GM19455 (cell line): ENCODE results near the gene ZNF80.
A peak's percentile ranks its signal among the peaks of the same experiment; 100 is the strongest.

Experiments
- ATAC-seq: cut with Tn5 transposase; IDR thresholded peaks from one replicate; pipeline ENCODE4 v1.9.1; 2021; ENCODE audit not compliant: unreplicated experiment

Gene ZNF80

DNA sequence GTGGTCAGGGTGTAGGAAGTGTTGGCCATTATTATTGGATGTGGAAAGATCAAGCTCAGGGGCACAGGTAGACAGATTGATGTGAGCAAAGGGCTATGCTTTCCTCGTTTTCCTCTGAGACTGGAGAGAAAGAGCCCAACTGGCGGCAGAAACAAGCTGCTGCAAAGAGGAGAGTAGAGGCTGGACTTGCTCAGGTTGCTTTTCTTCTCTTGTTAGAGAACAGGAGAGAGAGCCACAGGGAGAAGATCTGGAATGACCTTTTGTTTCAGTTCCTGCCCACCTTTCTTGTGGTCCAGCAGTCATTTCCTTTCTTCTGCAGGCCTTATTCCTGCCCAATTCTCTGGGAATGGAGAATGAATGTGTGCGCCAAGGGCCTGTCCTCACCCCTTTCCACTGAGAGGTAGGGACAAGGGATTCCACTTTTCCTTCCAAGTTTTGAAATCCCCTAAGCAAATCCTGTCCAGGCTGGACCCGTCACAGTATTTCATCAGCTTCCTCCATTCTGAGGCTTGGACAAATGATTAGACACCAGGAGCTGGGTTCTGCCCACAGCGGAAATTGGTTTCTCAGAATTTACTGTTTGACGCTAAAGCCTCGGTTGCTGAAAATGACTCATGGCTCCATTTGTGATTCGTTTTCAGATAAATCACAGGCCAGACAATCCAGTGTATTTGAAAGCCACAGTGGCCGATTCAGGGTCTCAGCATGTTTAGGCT, 16.1 kb downstream of the ZNF80 start:
- no peak for ATAC-seq

- no peak for ATAC-seq
Observed at GRCh38 chr3:114219741-114220140, 17.6 kb downstream of the ZNF80 start.

- no peak for ATAC-seq
Observed at GRCh38 chr3:114218578-114219185, 18.7 kb downstream of the ZNF80 start.

- ATAC-seq = no peak
Observed at GRCh38 chr3:114218006-114218405, 19.4 kb downstream of the ZNF80 start.

GRCh38 chr3:114217266-114217665, 20.1 kb downstream of the ZNF80 start:
- ATAC-seq = no peak

DNA sequence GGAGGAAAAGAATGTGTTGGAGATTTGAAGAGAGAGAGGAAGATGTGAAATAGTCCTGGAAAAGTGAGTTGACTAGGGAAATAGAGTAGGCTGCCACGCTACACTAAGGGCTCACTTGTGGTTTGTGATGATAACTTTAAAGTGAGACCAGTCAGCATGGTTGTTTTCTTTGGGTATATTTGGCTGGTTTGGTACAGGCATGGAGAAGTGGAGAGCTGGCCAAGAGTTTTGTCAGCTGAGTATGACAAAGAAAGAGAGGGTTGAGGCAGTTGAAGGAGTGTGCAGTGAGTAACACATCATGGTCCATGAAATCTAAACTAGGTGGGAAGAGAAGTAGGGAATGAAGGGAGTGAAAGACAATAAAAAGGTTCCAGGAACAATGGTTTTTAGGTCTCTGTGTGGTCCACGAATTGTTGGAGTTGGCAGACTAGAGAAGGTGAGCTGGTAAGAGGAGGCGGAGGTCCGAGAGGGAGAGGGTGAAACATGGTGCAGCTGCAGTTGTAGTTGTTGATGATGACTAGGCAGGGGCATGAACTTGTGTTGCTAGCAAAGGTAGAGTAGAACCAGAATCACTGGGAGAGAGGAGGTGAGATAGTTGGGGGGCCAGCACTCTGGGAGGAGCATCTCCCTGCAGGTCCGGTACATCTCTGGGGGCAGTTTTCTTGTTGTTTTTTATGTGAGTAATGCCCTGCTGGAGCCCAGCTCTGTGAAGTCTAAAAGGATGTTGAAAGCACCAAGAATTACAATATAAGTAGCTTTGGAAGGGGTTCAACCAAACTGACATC, 21.0 kb downstream of the ZNF80 start:
- no peak for ATAC-seq

GRCh38 chr3:114214542-114215341, 22.6 kb downstream of the ZNF80 start:
- ATAC-seq = no peak

GRCh38 chr3:114213627-114214541, 23.5 kb downstream of the ZNF80 start:
- ATAC-seq = peak; percentile 87

GRCh38 chr3:114213292-114213626, 24.1 kb downstream of the ZNF80 start:
- peak; percentile 16 for ATAC-seq

DNA sequence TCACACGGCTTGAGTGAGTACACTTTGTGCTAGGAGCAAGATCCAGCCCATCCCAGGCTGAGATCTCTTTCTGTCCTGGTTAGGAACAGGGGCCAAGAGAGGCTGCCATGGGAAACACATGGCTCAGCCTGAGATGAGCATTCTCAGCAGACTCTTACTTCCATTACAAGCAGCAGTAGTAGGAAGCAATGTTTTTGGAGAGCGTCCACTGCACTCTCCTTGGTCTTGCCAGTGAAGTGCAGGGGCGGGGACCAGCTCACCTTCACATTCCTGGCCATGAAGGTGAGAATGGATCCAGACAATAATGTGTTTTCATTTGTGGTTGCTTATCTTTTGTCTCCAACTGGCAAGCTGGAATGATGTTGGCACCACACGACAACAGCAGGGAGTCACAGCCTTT, 24.7 kb downstream of the ZNF80 start:
- ATAC-seq = no peak

- ATAC-seq = peak; percentile 82
Observed at GRCh38 chr3:114207768-114208167, 29.6 kb downstream of the ZNF80 start.

- ATAC-seq = no peak
Observed at GRCh38 chr3:114206342-114206741, 31.0 kb downstream of the ZNF80 start.

DNA sequence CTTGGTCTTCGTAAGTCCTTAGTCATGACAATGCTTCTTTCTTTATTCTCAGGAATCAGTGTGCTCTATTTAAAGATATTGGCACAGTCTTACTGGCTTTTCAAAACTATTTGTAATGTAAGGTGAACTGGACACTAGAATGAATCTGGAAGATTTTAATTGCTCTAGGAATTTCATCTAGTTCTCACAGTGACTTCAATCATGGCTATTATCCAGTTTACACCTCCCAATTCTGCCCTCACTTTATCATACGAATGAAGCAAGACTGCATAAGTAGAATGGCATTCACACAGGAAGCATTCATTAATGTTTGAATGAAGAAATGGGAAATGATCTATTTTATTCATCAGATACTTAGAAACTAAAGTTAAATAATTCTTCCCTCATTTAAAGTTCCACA, 31.8 kb downstream of the ZNF80 start:
- no peak for ATAC-seq

DNA sequence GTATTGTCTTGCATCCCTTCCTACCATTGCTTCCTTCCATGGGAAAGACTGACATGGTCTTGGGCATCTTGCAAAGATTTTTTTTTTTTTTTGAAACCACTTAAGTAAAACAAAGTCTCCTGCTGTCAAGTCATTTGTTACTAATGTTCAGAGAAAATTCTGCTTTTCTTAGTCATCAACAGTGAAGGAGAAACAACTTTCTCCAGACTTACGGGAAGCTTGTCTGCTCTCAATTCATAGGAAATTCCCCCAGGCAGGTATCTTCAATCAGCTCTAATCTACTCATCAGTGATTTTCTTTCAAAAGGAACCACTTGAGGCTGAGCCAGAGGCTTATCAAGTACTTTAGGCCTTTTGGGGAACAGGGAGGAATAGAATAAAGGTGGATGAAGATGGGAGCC, 42.6 kb downstream of the ZNF80 start:
- no peak for ATAC-seq

GRCh38 chr3:114192136-114192535, 45.2 kb downstream of the ZNF80 start:
- no peak for ATAC-seq

DNA sequence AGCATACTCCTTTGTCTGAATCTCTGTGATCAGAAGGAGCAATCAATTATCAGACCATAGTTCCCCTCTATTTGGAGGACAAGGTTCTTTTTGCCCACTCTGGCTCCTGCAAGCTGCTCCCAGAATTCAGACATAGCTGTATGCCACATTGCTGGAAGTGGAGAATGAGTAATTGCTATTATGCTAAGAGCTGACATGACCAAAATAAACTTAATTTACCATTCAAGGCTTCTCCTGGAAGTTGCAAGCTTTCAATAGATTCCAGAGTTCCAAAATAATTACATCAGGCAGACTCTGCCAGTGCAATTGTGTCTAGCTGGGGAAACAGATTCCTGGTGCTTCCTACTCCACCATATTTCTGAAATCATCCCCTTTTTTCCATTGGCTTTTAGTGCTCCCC, 50.9 kb downstream of the ZNF80 start:
- ATAC-seq = no peak
